ENCODE results near the gene RXFP2.

The RXFP2 gene

DNA sequence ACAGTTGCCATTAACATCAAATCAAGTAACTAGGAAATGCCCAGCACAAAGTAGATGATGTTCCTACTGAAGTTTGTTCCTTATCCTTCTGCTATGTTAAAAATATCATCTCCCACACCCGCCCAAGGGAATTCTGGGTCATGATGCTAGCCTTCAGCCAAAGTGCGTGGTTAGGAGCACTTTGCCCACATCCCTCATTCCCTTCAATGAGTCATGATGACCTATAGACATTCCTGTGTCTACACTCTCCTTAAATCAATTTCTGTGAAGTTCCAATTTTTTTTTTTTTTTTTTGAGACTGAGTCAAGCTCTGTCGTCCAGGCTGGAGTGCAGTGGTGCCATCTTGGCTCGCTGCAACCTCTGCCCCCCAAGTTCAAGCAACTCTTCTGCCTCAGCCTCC is 17.0 kb downstream of the RXFP2 start:
- POLR2A ChIA-PET: interaction anchor here (0.6 kb wide), 1 partner anchor 91 kb away, joined by 4 read pairs; no protein-coding TSS in a partner anchor
- TF ChIP-seq, protein P1, sequence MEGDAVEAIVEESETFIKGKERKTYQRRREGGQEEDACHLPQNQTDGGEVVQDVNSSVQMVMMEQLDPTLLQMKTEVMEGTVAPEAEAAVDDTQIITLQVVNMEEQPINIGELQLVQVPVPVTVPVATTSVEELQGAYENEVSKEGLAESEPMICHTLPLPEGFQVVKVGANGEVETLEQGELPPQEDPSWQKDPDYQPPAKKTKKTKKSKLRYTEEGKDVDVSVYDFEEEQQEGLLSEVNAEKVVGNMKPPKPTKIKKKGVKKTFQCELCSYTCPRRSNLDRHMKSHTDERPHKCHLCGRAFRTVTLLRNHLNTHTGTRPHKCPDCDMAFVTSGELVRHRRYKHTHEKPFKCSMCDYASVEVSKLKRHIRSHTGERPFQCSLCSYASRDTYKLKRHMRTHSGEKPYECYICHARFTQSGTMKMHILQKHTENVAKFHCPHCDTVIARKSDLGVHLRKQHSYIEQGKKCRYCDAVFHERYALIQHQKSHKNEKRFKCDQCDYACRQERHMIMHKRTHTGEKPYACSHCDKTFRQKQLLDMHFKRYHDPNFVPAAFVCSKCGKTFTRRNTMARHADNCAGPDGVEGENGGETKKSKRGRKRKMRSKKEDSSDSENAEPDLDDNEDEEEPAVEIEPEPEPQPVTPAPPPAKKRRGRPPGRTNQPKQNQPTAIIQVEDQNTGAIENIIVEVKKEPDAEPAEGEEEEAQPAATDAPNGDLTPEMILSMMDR (IDR thresholded peaks at IDR 0.05; ENCODE audit: control extremely low read depth, extremely low read depth, low read depth, missing control alignments): no peak
- CTCF ChIA-PET: no interaction called here
- no peak for DNase-seq (ENCODE audit: extremely low spot score)

DNA sequence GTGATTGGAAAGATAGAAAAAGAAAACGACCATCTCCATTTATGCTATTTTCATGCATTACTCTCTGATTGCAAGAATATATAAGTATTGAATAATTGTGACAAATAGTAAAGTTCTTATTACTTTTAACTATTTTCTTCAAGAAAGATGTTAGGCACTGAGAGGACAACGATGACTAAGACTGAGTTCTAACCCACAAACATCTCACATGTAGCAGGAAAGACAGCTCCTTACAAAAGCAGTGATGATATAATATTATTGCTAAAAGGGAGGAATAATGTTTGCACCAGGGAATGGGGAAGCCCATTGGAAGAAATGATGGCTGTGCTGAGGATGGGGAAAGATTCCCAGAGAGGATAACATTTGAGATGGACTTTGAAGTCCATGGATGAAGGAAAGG is 22.6 kb downstream of the RXFP2 start:
- TF ChIP-seq, protein P1 (IDR thresholded peaks at IDR 0.05; ENCODE audit: control extremely low read depth, extremely low read depth, low read depth, missing control alignments): no peak
- POLR2A ChIA-PET: no interaction called here

DNA sequence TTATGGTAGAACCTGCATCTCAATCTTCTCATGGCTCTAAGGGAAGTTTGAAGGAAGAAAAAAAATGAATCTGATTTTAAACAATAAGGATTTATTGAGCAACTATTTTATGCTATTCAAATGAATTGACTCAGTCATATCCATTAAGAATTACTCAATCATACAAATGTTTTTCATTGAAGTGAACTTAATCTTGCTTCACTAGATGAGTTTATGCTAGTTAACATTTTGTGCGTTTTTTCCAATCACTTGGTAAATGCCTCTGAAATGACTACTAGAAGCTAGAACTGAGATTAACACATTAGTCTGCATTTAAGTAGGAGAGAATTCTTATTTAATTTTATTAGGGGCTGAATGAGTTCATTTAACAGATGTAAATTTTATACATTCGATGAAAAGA is 25.2 kb downstream of the RXFP2 start:
- TF ChIP-seq, protein P1 (IDR thresholded peaks at IDR 0.05; ENCODE audit: control extremely low read depth, extremely low read depth, low read depth, missing control alignments): no peak
- ChIA-PET POLR2A (no interaction called here), CTCF (no interaction called here)
- DNase-seq (ENCODE audit: extremely low spot score): no peak

More for the DNA sequence above, 22.6 kb downstream of the RXFP2 start:
- CTCF ChIA-PET: no interaction called here
- no peak for DNase-seq (ENCODE audit: extremely low spot score)

DNA sequence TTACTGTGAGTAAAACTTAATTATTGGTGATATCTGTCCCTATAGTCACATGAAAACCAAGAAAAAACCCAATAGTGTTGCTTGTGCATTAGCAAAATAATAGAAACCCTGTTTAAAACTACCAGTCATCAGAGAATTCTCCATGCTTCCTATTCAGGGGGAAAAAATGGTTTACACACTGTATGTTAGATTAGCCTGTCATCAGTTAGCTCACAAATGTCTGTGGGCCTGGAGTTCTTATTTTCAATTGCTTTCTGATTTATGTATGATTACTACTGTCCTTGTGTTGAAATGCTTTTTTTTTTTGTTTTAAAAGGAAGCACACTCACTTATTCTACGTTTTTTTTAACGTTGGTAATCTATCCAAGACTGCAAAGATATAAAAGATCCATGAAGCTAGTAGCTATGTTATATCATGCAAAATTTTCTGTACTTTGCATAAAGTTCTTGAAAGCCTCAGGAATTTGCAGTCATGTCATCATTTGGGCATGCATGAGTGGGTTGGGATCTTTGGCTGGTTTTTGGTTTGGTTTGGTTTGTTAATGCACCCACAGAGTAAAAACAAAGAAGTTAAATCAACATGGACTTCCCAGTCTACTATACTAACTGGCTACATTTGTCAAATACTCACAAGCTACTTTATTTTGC is 25.9 kb downstream of the RXFP2 start:
- TF ChIP-seq, protein P1 (IDR thresholded peaks at IDR 0.05; ENCODE audit: control extremely low read depth, extremely low read depth, low read depth, missing control alignments): no peak
- DNase-seq (ENCODE audit: extremely low spot score): no peak
- ChIA-PET CTCF (no interaction called here), POLR2A (no interaction called here)

DNA sequence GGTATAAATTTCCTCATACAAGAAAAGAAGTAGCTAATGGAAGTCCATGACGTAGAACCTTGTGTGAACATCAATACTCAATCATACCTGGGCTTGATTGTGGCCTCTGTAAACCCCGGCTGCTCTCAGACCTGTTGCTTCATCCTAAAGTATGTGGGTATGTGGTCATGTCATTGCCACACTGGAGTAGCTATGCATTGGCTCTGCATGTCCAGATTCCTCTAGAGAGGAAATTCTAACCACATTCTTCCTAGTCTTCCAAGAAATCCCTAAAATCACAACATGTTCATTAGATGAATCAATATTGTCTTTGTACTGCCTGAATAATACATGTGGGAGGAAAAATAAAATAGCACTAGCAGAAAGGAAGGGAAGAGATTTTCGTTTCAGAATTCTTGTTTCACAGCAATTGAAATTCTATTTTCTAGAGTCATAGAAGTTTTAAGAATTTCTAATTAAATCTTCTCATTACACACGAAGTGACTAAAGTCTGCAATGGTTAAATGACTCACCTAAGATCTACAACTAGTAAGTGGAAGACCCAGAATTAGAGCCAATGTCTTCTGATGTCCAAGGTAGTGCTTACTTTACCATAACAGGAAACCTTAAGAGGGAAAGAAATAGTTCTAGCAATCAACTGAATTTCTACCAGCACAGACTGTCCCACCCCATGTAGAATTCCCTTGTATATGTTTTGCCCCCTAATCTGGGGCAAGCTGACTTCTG is 28.0 kb downstream of the RXFP2 start:
- POLR2A ChIA-PET: no interaction called here
- CTCF ChIA-PET: no interaction called here
- DNase-seq (ENCODE audit: extremely low spot score): no peak
- TF ChIP-seq, protein P1 (IDR thresholded peaks at IDR 0.05; ENCODE audit: control extremely low read depth, extremely low read depth, low read depth, missing control alignments): no peak

DNA sequence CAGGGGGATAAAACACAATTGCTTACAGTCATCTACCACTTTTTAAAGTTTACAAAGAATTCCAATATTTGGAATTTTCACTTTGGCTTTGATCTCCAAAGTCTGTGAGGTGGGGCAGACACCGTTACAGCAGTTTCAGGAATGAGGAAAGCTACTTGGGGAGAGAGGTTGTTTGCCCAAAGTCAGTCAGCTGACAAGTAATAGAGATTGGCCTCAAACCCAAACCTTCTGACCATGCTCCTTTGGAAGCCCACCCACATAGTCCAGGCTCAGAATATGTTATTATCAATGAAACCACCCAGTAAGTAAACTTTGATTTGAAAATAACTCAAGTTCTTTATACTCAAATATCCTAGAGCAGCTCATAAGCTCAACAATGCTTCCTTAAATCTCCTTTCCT is 29.0 kb downstream of the RXFP2 start:
- ChIA-PET CTCF (interaction anchor here (1.8 kb wide), 1 partner anchor 14 kb away, joined by 4 read pairs; no protein-coding TSS in a partner anchor), POLR2A (no interaction called here)
- no peak for DNase-seq (ENCODE audit: extremely low spot score)
- TF ChIP-seq, protein P1 (IDR thresholded peaks at IDR 0.05; ENCODE audit: control extremely low read depth, extremely low read depth, low read depth, missing control alignments): no peak
